ENCODE results near the gene SGSM1.
"Not testable (repeated sequence)": the region's sequence is repeated elsewhere in the genome, so short reads cannot be mapped to it uniquely, and the experiment has no call there.

Gene SGSM1

GRCh38 chr22:24837517-24837916 is 31.5 kb downstream of the SGSM1 start:
- not testable (repeated sequence) for DNase-seq (ENCODE audit: low read depth)

GRCh38 chr22:24841261-24841660 is 35.2 kb downstream of the SGSM1 start:
- no peak for DNase-seq (ENCODE audit: low read depth)

- no peak for DNase-seq (ENCODE audit: low read depth)
Measured at GRCh38 chr22:24843048-24843447, 37.0 kb downstream of the SGSM1 start.

GRCh38 chr22:24845041-24845898 is 39.3 kb downstream of the SGSM1 start:
- no peak for DNase-seq (ENCODE audit: low read depth)

- DNase-seq (ENCODE audit: low read depth): no peak
Measured at GRCh38 chr22:24847490-24847889, 41.5 kb downstream of the SGSM1 start.

- no peak for DNase-seq (ENCODE audit: low read depth)
Measured at GRCh38 chr22:24848559-24849168, 42.7 kb downstream of the SGSM1 start.

GRCh38 chr22:24855794-24856193 is 49.8 kb downstream of the SGSM1 start:
- DNase-seq (ENCODE audit: low read depth): no peak

- no peak for DNase-seq (ENCODE audit: low read depth)
Measured at GRCh38 chr22:24857576-24857975, 51.6 kb downstream of the SGSM1 start.

GRCh38 chr22:24859587-24859986 is 53.6 kb downstream of the SGSM1 start:
- DNase-seq (ENCODE audit: low read depth): no peak

- DNase-seq (ENCODE audit: low read depth): no peak
Measured at GRCh38 chr22:24865508-24865907, 59.5 kb downstream of the SGSM1 start.

GRCh38 chr22:24867323-24868022 is 61.5 kb downstream of the SGSM1 start:
- no peak for DNase-seq (ENCODE audit: low read depth)

GRCh38 chr22:24868979-24869378 is 63.0 kb downstream of the SGSM1 start:
- no peak for DNase-seq (ENCODE audit: low read depth)

GRCh38 chr22:24871611-24872205 is 65.7 kb downstream of the SGSM1 start:
- DNase-seq (ENCODE audit: low read depth): no peak

GRCh38 chr22:24873226-24873625 is 67.2 kb downstream of the SGSM1 start:
- DNase-seq (ENCODE audit: low read depth): no peak

- DNase-seq (ENCODE audit: low read depth): peak; percentile 3
Measured at GRCh38 chr22:24875862-24876506, 70.0 kb downstream of the SGSM1 start.

GRCh38 chr22:24876700-24877099 is 70.7 kb downstream of the SGSM1 start:
- DNase-seq (ENCODE audit: low read depth): no peak

- no peak for DNase-seq (ENCODE audit: low read depth)
Measured at GRCh38 chr22:24878969-24879368, 73.0 kb downstream of the SGSM1 start.

- DNase-seq (ENCODE audit: low read depth): no peak
Measured at GRCh38 chr22:24883432-24883831, 77.4 kb downstream of the SGSM1 start.

GRCh38 chr22:24887260-24887659 is 81.2 kb downstream of the SGSM1 start:
- no peak for DNase-seq (ENCODE audit: low read depth)

GRCh38 chr22:24893341-24894070 is 87.5 kb downstream of the SGSM1 start:
- no peak for DNase-seq (ENCODE audit: low read depth)

GRCh38 chr22:24894220-24894975 is 88.4 kb downstream of the SGSM1 start:
- peak; percentile 81 for DNase-seq (ENCODE audit: low read depth)
